Activated B cell treated with CpG ODN at 0.5 μM for 24 hours (primary cell): ENCODE results near the gene CIT. TPM values are rescaled to one million over a fixed set of nuclear protein-coding genes. Genes with fewer than 3 reads are reported as not detected.

Source experiments
- ATAC-seq: fragments of 200-7000 bp; cut with Tn5 transposase; one replicate; pipeline ENCODE4 v1.10.0; 2021; ENCODE audit warnings: low read depth, mild to moderate bottlenecking, moderate library complexity
- CTCF ChIA-PET: fragments of 350-600 bp; sonication (Branson Sonifier 250); formaldehyde crosslinking; loops from one replicate; lab custom pipeline; 2021; ENCODE audit warnings: antibody characterized with exemption; lab: Charles Lee
- POLR2A ChIA-PET: fragments of 350-600 bp; sonication (Branson Sonifier 250); formaldehyde crosslinking; loops from one replicate; lab custom pipeline; 2021; ENCODE audit warnings: antibody characterized with exemption; lab: Charles Lee
- DNase-seq: peaks from one replicate; pipeline ENCODE4 v3.0.0; 2022
- H3K27ac Mint-ChIP-seq: one replicate; pipeline ENCODE4 v1.8.0; 2020; ENCODE audit warnings: mixed read lengths
- H3K27me3 Mint-ChIP-seq: one replicate; pipeline ENCODE4 v1.8.0; 2021; ENCODE audit warnings: mixed read lengths
- H3K36me3 Mint-ChIP-seq: one replicate; pipeline ENCODE4 v1.8.0; 2021; ENCODE audit warnings: low read depth, mixed read lengths
- H3K4me1 Mint-ChIP-seq: one replicate; pipeline ENCODE4 v1.8.0; 2021; ENCODE audit warnings: mixed read lengths
- H3K4me3 Mint-ChIP-seq: one replicate; pipeline ENCODE4 v1.8.0; 2020; ENCODE audit warnings: mild to moderate bottlenecking, mixed read lengths
- H3K9me3 Mint-ChIP-seq: one replicate; pipeline ENCODE4 v1.8.0; 2020; ENCODE audit warnings: mixed read lengths
- CTCF ChIP-seq: fragments of 200-600 bp; IDR thresholded peaks from one replicate; pipeline ENCODE4 v1.8.0; 2022; ENCODE audit warnings: antibody characterized with exemption, mild to moderate bottlenecking
- intact Hi-C: fragments of 100-400 bp; cut with micrococcal nuclease; formaldehyde crosslinking; loops from one replicate; pipeline ENCODE4 v1.15.1; 2024
- total RNA-seq: library from RNA; stranded (reverse); gene quantifications from 2 replicates; pipeline ENCODE4 v1.2.3, GENCODE V29; 2022

The CIT gene
- total RNA-seq, 1 donor from 2014 or later = 6.1 TPM

DNA sequence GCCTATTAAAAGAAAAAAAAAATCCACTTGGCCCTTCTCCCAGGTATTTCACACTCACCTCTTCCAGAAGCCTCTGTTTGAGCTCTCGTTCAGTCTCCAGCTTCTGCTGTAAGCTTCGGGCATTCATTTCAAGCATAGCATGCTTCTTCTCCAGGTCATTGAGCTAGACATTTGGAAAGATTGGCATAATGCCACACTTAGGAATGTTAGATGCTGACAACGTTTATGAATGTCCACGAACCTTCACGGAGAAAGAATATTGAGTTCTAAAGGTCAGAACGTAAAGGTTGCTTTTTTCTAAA lies 148.7 kb downstream of the CIT start:
- ChIA-PET CTCF (no interaction called here), POLR2A (no interaction called here)
- H3K27me3 Mint-ChIP-seq = no peaks in the 10 kb centered on the region
- H3K36me3 Mint-ChIP-seq = no peaks in the 10 kb centered on the region
- no peak overlapping the region for H3K4me3 Mint-ChIP-seq
- DNase-seq (no peak), ATAC-seq (no peak)
- peaks cover 10% of the 10 kb centered on the region for H3K4me1 Mint-ChIP-seq
- H3K27ac Mint-ChIP-seq = no peak overlapping the region
- intact Hi-C loops = no loop called here
- TF ChIP-seq CTCF = no peak
- H3K9me3 Mint-ChIP-seq = no peaks in the 10 kb centered on the region

GRCh38 chr12:119727600-119728443 lies 149.3 kb downstream of the CIT start:
- DNase-seq = no peak
- Mint-ChIP-seq H3K4me1 (peaks cover 10% of the 10 kb centered on the region), H3K27ac (no peak overlapping the region), H3K36me3 (no peaks in the 10 kb centered on the region), H3K4me3 (no peak overlapping the region), H3K9me3 (no peaks in the 10 kb centered on the region), H3K27me3 (no peaks in the 10 kb centered on the region)
- TF ChIP-seq CTCF = no peak
- ChIA-PET POLR2A (no interaction called here), CTCF (no interaction called here)
- intact Hi-C loops = no loop called here
- no peak for ATAC-seq

DNA sequence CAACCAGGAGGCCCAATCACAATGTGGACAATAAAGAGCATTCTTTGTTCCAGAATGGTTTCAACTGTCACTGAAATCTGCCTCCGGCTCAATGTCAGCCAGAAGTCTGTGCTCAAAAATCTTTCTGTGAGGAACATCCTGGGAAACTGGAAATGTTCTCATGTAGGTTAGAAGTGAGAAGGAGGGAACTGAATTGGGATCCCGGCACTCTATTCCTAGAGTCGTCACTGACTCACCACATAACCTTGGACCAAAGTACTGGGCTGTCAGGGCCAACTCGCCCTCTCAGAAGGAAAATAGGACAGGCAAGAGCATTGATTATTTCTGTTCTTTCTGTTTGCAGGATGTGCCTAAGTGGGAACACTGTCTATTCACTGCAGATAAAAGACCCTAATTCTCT lies 151.6 kb downstream of the CIT start:
- Mint-ChIP-seq H3K4me1 (peaks cover 10% of the 10 kb centered on the region), H3K4me3 (no peak overlapping the region), H3K36me3 (no peaks in the 10 kb centered on the region), H3K27me3 (no peaks in the 10 kb centered on the region), H3K27ac (no peak overlapping the region), H3K9me3 (no peaks in the 10 kb centered on the region)
- TF ChIP-seq CTCF = no peak
- intact Hi-C loops = no loop called here
- ATAC-seq = no peak
- ChIA-PET POLR2A (no interaction called here), CTCF (no interaction called here)
- DNase-seq = no peak

GRCh38 chr12:119721306-119721705 lies 155.8 kb downstream of the CIT start:
- DNase-seq (no peak), ATAC-seq (no peak)
- H3K4me1 Mint-ChIP-seq = peaks cover 3% of the 10 kb centered on the region
- no peak for TF ChIP-seq CTCF
- no peaks in the 10 kb centered on the region for H3K27me3 Mint-ChIP-seq
- no peaks in the 10 kb centered on the region for H3K9me3 Mint-ChIP-seq
- no peaks in the 10 kb centered on the region for H3K36me3 Mint-ChIP-seq
- ChIA-PET POLR2A (no interaction called here), CTCF (no interaction called here)
- H3K4me3 Mint-ChIP-seq = no peak overlapping the region
- intact Hi-C loops = no loop called here
- no peak overlapping the region for H3K27ac Mint-ChIP-seq

- no peak for TF ChIP-seq CTCF
- intact Hi-C loops = no loop called here
- H3K36me3 Mint-ChIP-seq = no peaks in the 10 kb centered on the region
- DNase-seq = no peak
- H3K4me1 Mint-ChIP-seq = peaks cover 4% of the 10 kb centered on the region
- ChIA-PET CTCF (no interaction called here), POLR2A (no interaction called here)
- no peak overlapping the region for H3K4me3 Mint-ChIP-seq
- ATAC-seq = no peak
- H3K27ac Mint-ChIP-seq = no peak overlapping the region
- H3K9me3 Mint-ChIP-seq = no peaks in the 10 kb centered on the region
- no peaks in the 10 kb centered on the region for H3K27me3 Mint-ChIP-seq
These were observed 156.8 kb downstream of the CIT start for GRCh38 chr12:119720349-119720748.
